PC-3 (cell line): ENCODE measurements around the gene ZFP69B. TPM values are rescaled to one million over a fixed set of nuclear protein-coding genes. Genes with fewer than 3 reads are reported as not detected.
A peak's percentile ranks its signal among the peaks of the same experiment; 100 is the strongest.

ENCODE experiments used
- ATAC-seq: fragments of 200-7000 bp; cut with Tn5 transposase; 2 replicates; pipeline ENCODE4 v1.9.1; 2020; ENCODE audit warnings: mild to moderate bottlenecking, moderate library complexity
- BruUV-seq: library from RNA; stranded (reverse); fragments of 400-500 nt; replicated peaks from 2 replicates; lab custom pipeline; 2021; lab: Mats Ljungman, UMichigan
- CTCF ChIA-PET: fragments of 300-600 bp; sonication (Branson Sonifier 250); formaldehyde crosslinking; loops from one replicate; lab custom pipeline; 2022; ENCODE audit warnings: antibody characterized with exemption; lab: Charles Lee
- POLR2A ChIA-PET: fragments of 300-600 bp; sonication (Branson Sonifier 250); formaldehyde crosslinking; loops from one replicate; lab custom pipeline; 2022; ENCODE audit warnings: antibody characterized with exemption; ENCODE audit not compliant: unreplicated experiment; lab: Charles Lee
- DNase-seq: peaks from one replicate; pipeline ENCODE4 v3.0.0-alpha.2; 2015
- H2AFZ ChIP-seq: fragments of 300-600 bp; sonication (generic); 2 replicates; pipeline ENCODE4 v1.6.0; 2016; ENCODE audit warnings: antibody characterized with exemption, low read length
- H3F3A ChIP-seq: fragments of 300-600 bp; sonication (generic); one replicate; pipeline ENCODE4 v1.6.0; 2017; ENCODE audit warnings: antibody characterized with exemption, low read length, control low read depth, mild to moderate bottlenecking; ENCODE audit not compliant: unreplicated experiment
- H3K27ac ChIP-seq: fragments of 300-600 bp; sonication (generic); 2 replicates; pipeline ENCODE4 v1.5.1; 2016; ENCODE audit warnings: mild to moderate bottlenecking, low read length
- H3K27me3 ChIP-seq: fragments of 300-600 bp; sonication (generic); 2 replicates; pipeline ENCODE4 v1.6.1; 2016; ENCODE audit warnings: low read length, mixed read lengths
- H3K36me3 ChIP-seq: fragments of 300-600 bp; sonication (generic); 2 replicates; pipeline ENCODE4 v1.6.1; 2016; ENCODE audit warnings: low read depth, mixed run types, low read length, mixed read lengths
- H3K4me1 ChIP-seq: fragments of 300-600 bp; sonication (generic); 2 replicates; pipeline ENCODE4 v1.5.1; 2016; ENCODE audit warnings: low read length; ENCODE audit not compliant: insufficient read depth
- H3K4me2 ChIP-seq: fragments of 300-600 bp; sonication (generic); 2 replicates; pipeline ENCODE4 v1.6.0; 2016; ENCODE audit warnings: low read length
- H3K4me3 ChIP-seq: fragments of 300-600 bp; sonication (generic); 2 replicates; pipeline ENCODE4 v1.5.1; 2016; ENCODE audit warnings: mild to moderate bottlenecking, low read length, mixed read lengths
- H3K79me2 ChIP-seq: fragments of 300-600 bp; sonication (generic); 2 replicates; pipeline ENCODE4 v1.6.1; 2017; ENCODE audit warnings: low read length, mixed read lengths
- H3K9ac ChIP-seq: fragments of 300-600 bp; sonication (generic); 2 replicates; pipeline ENCODE4 v1.6.0; 2016; ENCODE audit warnings: mild to moderate bottlenecking, low read length
- H3K9me2 ChIP-seq: fragments of 300-600 bp; sonication (generic); replicated peaks from 2 replicates; pipeline ENCODE4 v1.6.1; 2016; ENCODE audit warnings: mixed run types, low read length, mixed read lengths
- H3K9me3 ChIP-seq: fragments of 300-600 bp; sonication (generic); 2 replicates; pipeline ENCODE4 v1.6.1; 2016; ENCODE audit warnings: low read length, mixed read lengths
- H4K20me1 ChIP-seq: fragments of 300-600 bp; sonication (generic); 2 replicates; pipeline ENCODE4 v1.6.1; 2016; ENCODE audit warnings: low read length, mixed read lengths
- intact Hi-C: fragments of 100-400 bp; cut with micrococcal nuclease; formaldehyde crosslinking; loops from 2 replicates; pipeline ENCODE4 v1.9.0; 2023
- total RNA-seq: library from RNA; depleted of rRNA; stranded (reverse); fragments of >200 nt; gene quantifications from 2 replicates; pipeline ENCODE4 v1.2.3, GENCODE V29; 2014; rRNA removed
- TF ChIP-seq, protein P1 (sequence below): fragments of 300-600 bp; sonication (generic); conservative IDR thresholded peaks from 2 replicates; pipeline ENCODE4 v1.5.1; 2017; ENCODE audit warnings: antibody characterized with exemption, low read depth, mild to moderate bottlenecking, low read length

ZFP69B gene
- total RNA-seq, 1 experiment from 2014 or later, result 2.5 TPM

- ATAC-seq, result peak; percentile 96
- Histone ChIP-seq H4K20me1 (no peaks in the 10 kb centered on the region), H3K9ac (peak within 1 kb of the TSS; percentile 67), H3K36me3 (no peaks in the 10 kb centered on the region; the same call in 1 of the 2 replicates), H3K4me3 (peak within 1 kb of the TSS; percentile 66), H3K79me2 (no peaks in the 10 kb centered on the region), H3K9me2 (no peaks in the 10 kb centered on the region), H2AFZ (peak within 1 kb of the TSS; percentile 95), H3K9me3 (peaks cover 5% of the 10 kb centered on the region), H3K27ac (no peak within 1 kb of the TSS), H3F3A (no peaks in the 10 kb centered on the region), H3K27me3 (no peaks in the 10 kb centered on the region), H3K4me2 (peak within 1 kb of the TSS; percentile 80), H3K4me1 (no peaks in the 10 kb centered on the region)
- ChIA-PET CTCF (interaction anchor here (0.5 kb wide), 1 partner anchor 32 kb away, joined by 5 read pairs; no protein-coding TSS in a partner anchor), POLR2A (interaction anchor here (0.9 kb wide), 1 partner anchor 23 kb away, joined by 3 read pairs; the partner anchor contains the start of gene ZNF684)
- intact Hi-C loops, result no loop called here
- TF ChIP-seq, protein P1, sequence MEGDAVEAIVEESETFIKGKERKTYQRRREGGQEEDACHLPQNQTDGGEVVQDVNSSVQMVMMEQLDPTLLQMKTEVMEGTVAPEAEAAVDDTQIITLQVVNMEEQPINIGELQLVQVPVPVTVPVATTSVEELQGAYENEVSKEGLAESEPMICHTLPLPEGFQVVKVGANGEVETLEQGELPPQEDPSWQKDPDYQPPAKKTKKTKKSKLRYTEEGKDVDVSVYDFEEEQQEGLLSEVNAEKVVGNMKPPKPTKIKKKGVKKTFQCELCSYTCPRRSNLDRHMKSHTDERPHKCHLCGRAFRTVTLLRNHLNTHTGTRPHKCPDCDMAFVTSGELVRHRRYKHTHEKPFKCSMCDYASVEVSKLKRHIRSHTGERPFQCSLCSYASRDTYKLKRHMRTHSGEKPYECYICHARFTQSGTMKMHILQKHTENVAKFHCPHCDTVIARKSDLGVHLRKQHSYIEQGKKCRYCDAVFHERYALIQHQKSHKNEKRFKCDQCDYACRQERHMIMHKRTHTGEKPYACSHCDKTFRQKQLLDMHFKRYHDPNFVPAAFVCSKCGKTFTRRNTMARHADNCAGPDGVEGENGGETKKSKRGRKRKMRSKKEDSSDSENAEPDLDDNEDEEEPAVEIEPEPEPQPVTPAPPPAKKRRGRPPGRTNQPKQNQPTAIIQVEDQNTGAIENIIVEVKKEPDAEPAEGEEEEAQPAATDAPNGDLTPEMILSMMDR, result no peak
- TSS peak; percentile 79 for BruUV-seq
- peak; percentile 45 for DNase-seq
These were observed 58.4 kb downstream of the ZFP69B start, which contains the start of gene EXO5 for GRCh38 chr1:40508375-40509341. TSS of gene EXO5 (plus strand) at chr1:40508767. CDS start at chr1:40514545, 5,778 bp downstream.

Other genes starting within 250 kb of the ZFP69B start
- not detected in 2 replicates for gene TMCO2, start 202.5 kb upstream of the ZFP69B start, total RNA-seq
- 68.7 and 76.1 TPM in 2 replicates for gene ZMPSTE24, start 192.2 kb upstream of the ZFP69B start, total RNA-seq
- gene COL9A2, start 133.2 kb upstream of the ZFP69B start, total RNA-seq, result 4.4 and 7.0 TPM in 2 replicates
- gene SMAP2, start 76.7 kb upstream of the ZFP69B start, total RNA-seq, result 48.1 and 51.0 TPM in 2 replicates
- 0.15 TPM in 1 of 2 replicates, not detected in the other for gene ZFP69, start 26.8 kb downstream of the ZFP69B start, total RNA-seq
- gene EXO5, start 58.3 kb downstream of the ZFP69B start, total RNA-seq, result 6.3 and 7.4 TPM in 2 replicates
- gene ZNF684, start 81.2 kb downstream of the ZFP69B start, total RNA-seq, result 2.1 and 6.0 TPM in 2 replicates
- 2.9 and 4.2 TPM in 2 replicates for gene RIMS3, start 215.2 kb downstream of the ZFP69B start, total RNA-seq
- 49.4 and 52.6 TPM in 2 replicates for gene NFYC, start 241.2 kb downstream of the ZFP69B start, total RNA-seq